Keratinocyte (primary cell): ENCODE data around the gene TTC33.

Experiments
- EZH2 ChIP-seq: IDR thresholded peaks from one replicate; pipeline ENCODE4 v1.6.1; 2012; ENCODE audit warnings: inconsistent platforms, mild to moderate bottlenecking, low read length, moderate library complexity
- TF ChIP-seq, protein P1 (sequence below), 3 experiments: IDR thresholded peaks in 1 of 3; conservative IDR thresholded peaks in 1 of 3; optimal IDR thresholded peaks in 1 of 3; 2 replicates in 2 of 3; 3 replicates in 1 of 3; pipeline versions ENCODE3 to v1.5.1; 2011; ENCODE audit warnings: low read length in 3 of 3, mild to moderate bottlenecking in 3 of 3, moderate library complexity in 2 of 3, control low read depth in 1 of 3, inconsistent platforms in 1 of 3; ENCODE audit not compliant: insufficient read depth in 2 of 3; ENCODE audit errors: extremely low read depth in 1 of 3

DNA sequence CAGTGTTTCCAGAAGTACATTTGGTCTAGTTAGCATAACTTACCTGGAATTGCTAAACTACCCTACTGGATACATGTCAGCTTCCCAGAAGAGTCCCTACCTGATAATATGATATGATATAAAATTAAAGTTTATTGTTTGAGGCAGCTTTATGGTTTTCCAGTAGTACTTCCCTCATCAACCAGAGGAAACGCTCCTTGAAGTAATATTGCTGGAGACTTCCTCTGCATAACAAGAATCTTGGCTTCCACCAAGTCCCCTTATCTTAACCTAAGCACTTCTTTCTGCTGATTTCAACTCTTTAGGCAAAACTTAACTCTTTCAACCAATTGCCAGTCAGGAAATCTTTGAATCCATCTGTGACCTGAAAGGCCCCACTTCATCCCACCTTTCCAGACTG lies 290.3 kb downstream of the TTC33 start:
- TF ChIP-seq, protein P1, sequence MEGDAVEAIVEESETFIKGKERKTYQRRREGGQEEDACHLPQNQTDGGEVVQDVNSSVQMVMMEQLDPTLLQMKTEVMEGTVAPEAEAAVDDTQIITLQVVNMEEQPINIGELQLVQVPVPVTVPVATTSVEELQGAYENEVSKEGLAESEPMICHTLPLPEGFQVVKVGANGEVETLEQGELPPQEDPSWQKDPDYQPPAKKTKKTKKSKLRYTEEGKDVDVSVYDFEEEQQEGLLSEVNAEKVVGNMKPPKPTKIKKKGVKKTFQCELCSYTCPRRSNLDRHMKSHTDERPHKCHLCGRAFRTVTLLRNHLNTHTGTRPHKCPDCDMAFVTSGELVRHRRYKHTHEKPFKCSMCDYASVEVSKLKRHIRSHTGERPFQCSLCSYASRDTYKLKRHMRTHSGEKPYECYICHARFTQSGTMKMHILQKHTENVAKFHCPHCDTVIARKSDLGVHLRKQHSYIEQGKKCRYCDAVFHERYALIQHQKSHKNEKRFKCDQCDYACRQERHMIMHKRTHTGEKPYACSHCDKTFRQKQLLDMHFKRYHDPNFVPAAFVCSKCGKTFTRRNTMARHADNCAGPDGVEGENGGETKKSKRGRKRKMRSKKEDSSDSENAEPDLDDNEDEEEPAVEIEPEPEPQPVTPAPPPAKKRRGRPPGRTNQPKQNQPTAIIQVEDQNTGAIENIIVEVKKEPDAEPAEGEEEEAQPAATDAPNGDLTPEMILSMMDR (optimal IDR thresholded peaks at IDR 0.05 in 1 of 3, IDR thresholded peaks at IDR 0.05 in 1 of 3, conservative IDR thresholded peaks at IDR 0.05 in 1 of 3; ENCODE audit: extremely low read depth in 1 of 3, insufficient read depth in 2 of 3, low read length in 3 of 3) = no peak
- TF ChIP-seq EZH2 = no peak
